ENCODE measurements around the gene IQGAP3. TPM values are rescaled to one million over a fixed set of nuclear protein-coding genes. Genes with fewer than 3 reads are reported as not detected.
A peak's percentile ranks its signal among the peaks of the same experiment; 100 is the strongest.

Gene IQGAP3
- polyA plus RNA-seq, 6 donors from 2014 or later = not detected

GRCh38 chr1:156601892-156602291 lies 29.5 kb upstream of the IQGAP3 start:
- DNase-seq (no peak), ATAC-seq (ENCODE audit: low read depth in 2 of 2) (peak; percentile 26 to 48)
- H3K4me1 Mint-ChIP-seq = peaks cover 29 to 52% (median 29%) of the 10 kb centered on the region in 3 donors
- H3K27ac Mint-ChIP-seq = peak overlapping the region; percentile 74 to 98 (median 96)
- peak overlapping the region; percentile 84 to 100 (median 96) for H3K4me3 Mint-ChIP-seq
- peaks cover 7 to 12% of the 10 kb centered on the region in 2 donors for H3K36me3 Mint-ChIP-seq
- no peaks in the 10 kb centered on the region for H3K9me3 Mint-ChIP-seq
- no peaks in the 10 kb centered on the region for H3K27me3 Mint-ChIP-seq

DNA sequence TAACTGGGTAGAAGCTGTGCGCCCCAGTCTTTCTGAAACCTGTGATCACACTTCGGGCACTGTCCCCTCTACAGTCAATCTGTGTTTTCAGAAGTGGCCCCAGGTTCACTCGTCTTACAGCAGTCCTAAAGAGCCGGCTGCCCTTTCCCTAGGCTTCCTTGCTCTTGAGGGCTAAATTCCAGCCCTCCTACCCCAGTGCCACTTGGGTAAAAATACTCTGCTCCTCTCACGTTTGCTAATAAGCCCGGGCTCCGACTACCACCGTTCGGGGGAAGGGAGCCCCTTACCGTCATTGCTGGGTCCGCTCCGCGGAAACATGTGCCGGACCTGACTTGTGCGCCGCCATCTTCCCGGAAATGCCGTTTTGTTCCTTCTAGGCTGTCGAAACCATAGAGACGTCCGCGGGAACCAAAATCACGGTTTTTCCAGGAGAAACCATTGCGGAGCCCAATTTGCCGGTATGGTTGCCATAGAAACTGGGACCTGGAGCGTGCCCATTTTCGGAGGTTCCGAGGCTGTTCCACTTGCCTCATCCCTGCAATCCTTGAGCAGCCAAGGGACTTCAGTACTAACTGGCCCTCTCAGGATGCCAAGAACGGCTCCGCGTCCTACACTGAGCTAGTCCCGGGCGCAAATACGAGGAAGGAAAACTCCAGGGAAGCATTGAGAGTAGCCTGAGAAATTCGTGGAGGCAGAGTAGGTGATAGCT lies 28.9 kb upstream of the IQGAP3 start, which contains the start of gene GPATCH4:
Gene GPATCH4 (minus strand): TSS at position 358 of the 709 bp plus-strand sequence.
- Mint-ChIP-seq H3K36me3 (peaks cover 11 to 14% of the 10 kb centered on the region in 2 donors), H3K4me3 (peak within 1 kb of the TSS; percentile 84 to 100 (median 96)), H3K4me1 (peaks cover 26 to 48% (median 29%) of the 10 kb centered on the region in 3 donors), H3K27me3 (no peaks in the 10 kb centered on the region), H3K9me3 (no peaks in the 10 kb centered on the region), H3K27ac (peak within 1 kb of the TSS; percentile 94 to 99 (median 98))
- peak; percentile 70 for DNase-seq
- ATAC-seq (ENCODE audit: low read depth in 2 of 2) = peak; percentile 72 to 78

- no peaks in the 10 kb centered on the region for H3K27me3 Mint-ChIP-seq
- H3K4me1 Mint-ChIP-seq = peaks cover 26 to 46% (median 29%) of the 10 kb centered on the region in 3 donors
- H3K4me3 Mint-ChIP-seq = peak overlapping the region; percentile 84 to 100 (median 96)
- no peaks in the 10 kb centered on the region for H3K9me3 Mint-ChIP-seq
- ATAC-seq (ENCODE audit: low read depth in 2 of 2) = no peak
- peaks cover 13 to 14% of the 10 kb centered on the region in 2 donors for H3K36me3 Mint-ChIP-seq
- no peak for DNase-seq
- H3K27ac Mint-ChIP-seq = peak overlapping the region; percentile 85 to 99 (median 96)
These were observed 28.4 kb upstream of the IQGAP3 start for GRCh38 chr1:156600733-156601121.

DNA sequence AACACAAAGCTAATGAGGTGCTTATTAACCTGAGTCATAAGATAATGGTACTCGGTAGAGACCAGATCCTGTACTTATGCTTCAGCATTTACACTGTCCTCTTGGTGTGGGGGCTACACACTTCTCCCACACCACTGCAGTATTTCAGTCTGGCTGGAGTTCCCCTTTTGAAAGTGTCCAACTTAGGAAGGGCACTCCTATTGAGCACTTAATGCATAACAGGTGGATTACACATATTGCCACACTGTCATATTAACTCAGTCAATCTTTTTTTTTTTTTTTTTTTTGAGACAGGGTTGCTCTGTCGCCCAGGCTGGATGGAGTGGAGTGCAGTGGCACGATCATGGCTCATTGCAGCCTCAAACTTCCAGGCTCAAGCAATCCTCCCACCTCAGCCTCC lies 27.4 kb upstream of the IQGAP3 start:
- DNase-seq (peak; percentile 45), ATAC-seq (ENCODE audit: low read depth in 2 of 2) (peak; percentile 73 to 78)
- no peaks in the 10 kb centered on the region for H3K27me3 Mint-ChIP-seq
- no peaks in the 10 kb centered on the region for H3K9me3 Mint-ChIP-seq
- H3K27ac Mint-ChIP-seq = peak overlapping the region in 4 of 6 donors; percentile 38 to 98 (median 66)
- H3K36me3 Mint-ChIP-seq = peaks cover 14 to 22% of the 10 kb centered on the region in 2 donors
- H3K4me3 Mint-ChIP-seq = peak overlapping the region in 7 of 8 donors; percentile 84 to 100 (median 96)
- H3K4me1 Mint-ChIP-seq = peaks cover 29 to 42% (median 34%) of the 10 kb centered on the region in 3 donors

DNA sequence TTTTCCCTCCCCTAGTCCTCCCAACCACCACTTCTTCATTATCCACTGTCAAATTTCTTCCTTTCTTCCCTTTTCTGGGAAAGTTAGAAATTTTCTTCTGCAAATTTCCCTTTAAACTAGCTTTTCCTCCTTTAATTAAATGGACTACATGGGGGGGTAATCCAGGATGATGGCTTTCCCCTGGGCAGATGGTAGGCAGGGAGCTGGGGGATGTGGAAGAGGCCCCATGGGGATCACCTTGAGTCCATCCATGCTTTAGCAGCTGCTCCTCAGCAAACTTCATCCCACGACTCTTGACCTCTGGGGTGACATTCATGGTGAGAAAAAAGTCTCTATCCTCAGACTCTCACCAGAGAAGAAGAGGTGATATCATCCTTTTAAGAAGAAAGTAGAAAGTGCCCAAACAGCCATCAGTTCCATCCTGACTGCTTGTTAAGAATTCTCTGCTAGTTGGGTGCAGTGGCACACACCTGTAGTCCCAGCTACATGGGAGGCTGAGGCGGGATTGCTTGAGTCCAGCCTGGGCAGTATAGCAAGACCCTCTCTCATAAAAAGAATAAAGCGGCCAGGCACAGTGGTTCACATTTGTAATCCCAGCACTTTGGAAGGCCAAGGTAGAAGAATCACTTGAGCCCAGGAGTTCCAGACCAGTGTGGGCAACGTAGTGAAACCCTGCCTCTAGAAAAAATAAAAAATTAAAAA lies 26.5 kb upstream of the IQGAP3 start:
- no peak for DNase-seq
- peak overlapping the region in 4 of 6 donors; percentile 22 to 86 (median 62) for H3K27ac Mint-ChIP-seq
- no peaks in the 10 kb centered on the region for H3K27me3 Mint-ChIP-seq
- H3K4me1 Mint-ChIP-seq = peaks cover 29 to 42% (median 34%) of the 10 kb centered on the region in 3 donors
- no peak for ATAC-seq (ENCODE audit: low read depth in 2 of 2)
- H3K9me3 Mint-ChIP-seq = no peaks in the 10 kb centered on the region
- peak overlapping the region in 1 of 8 donors; percentile 84 for H3K4me3 Mint-ChIP-seq
- peaks cover 14 to 24% of the 10 kb centered on the region in 2 donors for H3K36me3 Mint-ChIP-seq

DNA sequence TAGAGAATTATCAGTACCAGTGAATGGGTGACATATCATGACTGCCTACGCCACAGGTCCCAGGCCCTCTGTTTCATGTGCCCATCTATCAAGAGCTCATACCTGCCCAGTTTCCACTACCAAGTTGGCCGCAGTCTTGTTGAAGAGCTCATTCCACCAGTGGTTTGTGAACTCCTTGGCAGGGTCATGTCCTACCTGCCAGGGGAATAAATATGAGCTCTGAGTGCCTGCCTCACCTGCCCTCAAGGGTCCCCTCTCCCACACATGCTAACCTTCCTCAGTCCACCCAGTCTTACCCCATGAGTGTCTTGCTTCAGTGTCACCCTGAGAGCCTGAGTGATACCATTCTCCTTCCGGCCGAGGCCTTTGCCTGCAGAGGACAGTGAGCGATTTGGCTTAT lies 25.8 kb upstream of the IQGAP3 start:
- ATAC-seq (ENCODE audit: low read depth in 2 of 2) = no peak
- Mint-ChIP-seq H3K4me1 (peaks cover 29 to 45% (median 34%) of the 10 kb centered on the region in 3 donors), H3K27me3 (no peaks in the 10 kb centered on the region), H3K9me3 (no peaks in the 10 kb centered on the region), H3K27ac (peak overlapping the region in 3 of 6 donors; percentile 15 to 86 (median 55)), H3K4me3 (peak overlapping the region in 3 of 8 donors; percentile 25 to 68 (median 31)), H3K36me3 (peaks cover 14 to 24% of the 10 kb centered on the region in 2 donors)
- no peak for DNase-seq

DNA sequence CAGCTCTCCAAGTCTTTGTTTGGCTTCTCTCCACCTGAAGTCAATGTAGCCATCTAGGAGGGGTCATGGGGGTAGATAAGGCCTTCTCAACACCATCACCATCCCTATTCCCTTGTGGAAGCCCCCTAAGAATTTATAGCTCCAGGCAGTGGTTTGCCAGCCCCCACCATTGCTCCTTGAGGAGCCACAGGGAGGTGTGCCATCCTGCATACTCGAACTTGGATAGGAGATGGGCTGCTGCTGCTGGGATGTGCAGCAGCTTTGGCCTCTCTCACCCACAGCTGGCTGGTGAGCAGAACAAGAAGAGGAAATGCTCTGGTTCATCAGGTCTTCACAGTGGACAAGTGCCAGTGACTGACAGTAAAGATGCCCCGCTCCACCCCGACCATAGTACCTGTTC lies 24.1 kb upstream of the IQGAP3 start:
- H3K27me3 Mint-ChIP-seq = no peaks in the 10 kb centered on the region
- peak overlapping the region in 3 of 6 donors; percentile 40 to 87 (median 63) for H3K27ac Mint-ChIP-seq
- H3K4me3 Mint-ChIP-seq = peak overlapping the region in 2 of 8 donors; percentile 41 to 67
- H3K4me1 Mint-ChIP-seq = peaks cover 27 to 45% (median 34%) of the 10 kb centered on the region in 3 donors
- DNase-seq = no peak
- H3K36me3 Mint-ChIP-seq = peaks cover 14 to 24% of the 10 kb centered on the region in 2 donors
- H3K9me3 Mint-ChIP-seq = no peaks in the 10 kb centered on the region
- ATAC-seq (ENCODE audit: low read depth in 2 of 2) = no peak

DNA sequence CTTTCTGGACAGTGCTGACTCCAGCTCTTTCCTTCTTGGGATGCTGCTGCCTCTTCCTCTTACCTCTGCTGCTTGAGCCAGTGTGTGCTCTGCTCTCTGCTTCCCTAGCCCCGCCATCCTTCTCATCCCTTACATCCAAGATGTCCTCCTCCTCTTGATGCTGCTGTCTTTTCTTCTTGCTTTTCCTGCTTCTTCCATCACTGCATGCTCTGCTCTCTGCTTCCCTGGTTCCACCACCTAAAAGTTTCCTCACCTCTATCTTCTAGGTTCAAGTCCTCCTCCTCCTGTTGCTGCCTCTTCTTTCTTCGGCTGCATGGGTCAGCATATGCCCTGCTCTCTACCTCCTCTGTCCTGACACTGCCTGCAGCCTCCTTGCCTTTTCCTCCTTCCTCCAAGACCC lies 22.7 kb upstream of the IQGAP3 start:
- DNase-seq = no peak
- no peaks in the 10 kb centered on the region for H3K9me3 Mint-ChIP-seq
- H3K27me3 Mint-ChIP-seq = no peaks in the 10 kb centered on the region
- peaks cover 14 to 24% of the 10 kb centered on the region in 2 donors for H3K36me3 Mint-ChIP-seq
- H3K4me3 Mint-ChIP-seq = peak overlapping the region in 4 of 8 donors; percentile 20 to 64 (median 32)
- peaks cover 19 to 37% (median 27%) of the 10 kb centered on the region in 3 donors for H3K4me1 Mint-ChIP-seq
- no peak for ATAC-seq (ENCODE audit: low read depth in 2 of 2)
- H3K27ac Mint-ChIP-seq = peak overlapping the region in 3 of 6 donors; percentile 3 to 92 (median 30)

DNA sequence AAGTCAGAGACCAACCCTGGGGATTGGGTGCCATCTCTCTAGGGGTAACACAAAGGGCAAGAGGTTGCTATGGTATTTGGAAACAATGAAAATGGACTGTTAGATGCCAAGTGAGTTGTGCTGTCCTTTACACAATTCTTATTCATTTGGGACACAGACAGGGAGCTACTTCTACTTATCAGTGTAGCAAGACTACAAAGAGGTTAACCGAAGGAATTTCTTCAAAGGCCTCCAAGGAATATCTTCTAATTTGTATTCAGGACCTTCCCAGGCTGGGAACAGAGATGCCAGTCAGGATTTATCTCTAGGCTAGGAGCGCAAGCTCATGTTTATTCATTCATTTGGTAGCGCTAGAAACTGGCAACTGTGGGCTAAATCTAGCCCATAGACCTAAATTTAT lies 21.8 kb upstream of the IQGAP3 start:
- H3K27me3 Mint-ChIP-seq = no peaks in the 10 kb centered on the region
- peaks cover 19 to 29% (median 27%) of the 10 kb centered on the region in 3 donors for H3K4me1 Mint-ChIP-seq
- H3K36me3 Mint-ChIP-seq = peaks cover 14 to 24% of the 10 kb centered on the region in 2 donors
- H3K9me3 Mint-ChIP-seq = no peaks in the 10 kb centered on the region
- peak overlapping the region in 1 of 8 donors; percentile 69 for H3K4me3 Mint-ChIP-seq
- peak overlapping the region in 1 of 6 donors; percentile 33 for H3K27ac Mint-ChIP-seq
- no peak for DNase-seq
- ATAC-seq (ENCODE audit: low read depth in 2 of 2) = no peak

GRCh38 chr1:156593661-156593989 lies 21.3 kb upstream of the IQGAP3 start:
- Mint-ChIP-seq H3K4me3 (peak overlapping the region in 1 of 8 donors; percentile 90), H3K27ac (peak overlapping the region in 1 of 6 donors; percentile 88), H3K9me3 (no peaks in the 10 kb centered on the region), H3K4me1 (peaks cover 16 to 25% (median 24%) of the 10 kb centered on the region in 3 donors), H3K27me3 (no peaks in the 10 kb centered on the region), H3K36me3 (peaks cover 11 to 24% of the 10 kb centered on the region in 2 donors)
- DNase-seq = no peak
- ATAC-seq (ENCODE audit: low read depth in 2 of 2) = no peak

DNA sequence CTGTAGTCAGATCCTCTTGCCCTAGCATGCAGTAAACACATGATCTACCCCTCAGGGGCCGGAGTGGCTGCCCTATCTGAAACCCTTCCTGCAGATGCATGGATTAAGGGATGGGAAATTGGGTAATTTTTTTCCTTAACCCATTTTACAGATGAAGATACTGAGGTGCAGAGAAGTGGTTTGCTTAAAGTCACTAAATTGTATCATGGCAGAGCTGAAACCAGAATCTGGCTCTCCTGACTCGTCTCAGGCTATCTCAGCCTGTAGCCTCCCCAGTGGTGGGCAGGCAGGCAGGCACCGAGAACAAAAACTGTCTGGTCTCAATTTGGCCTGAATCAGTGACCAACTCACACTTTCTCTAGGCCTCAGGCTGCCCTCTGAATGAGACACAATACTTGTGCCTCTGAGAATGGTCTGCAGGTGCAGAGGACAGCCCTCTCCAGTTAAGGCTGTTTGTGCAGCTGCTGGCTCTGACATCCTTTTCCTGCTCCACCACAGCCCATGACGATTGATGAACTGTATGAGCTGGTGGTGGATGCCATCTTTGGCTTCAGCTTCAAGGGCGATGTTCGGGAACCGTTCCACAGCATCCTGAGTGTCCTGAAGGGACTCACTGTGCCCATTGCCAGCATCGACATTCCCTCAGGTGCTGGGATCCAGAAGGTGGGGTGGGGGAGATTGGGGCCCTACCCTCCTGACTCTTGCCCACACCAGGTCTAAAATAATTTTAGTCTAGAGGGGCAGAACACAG lies 20.7 kb upstream of the IQGAP3 start:
- no peak for ATAC-seq (ENCODE audit: low read depth in 2 of 2)

GRCh38 chr1:156592158-156592909 lies 20.0 kb upstream of the IQGAP3 start:
- Mint-ChIP-seq H3K4me3 (peak overlapping the region; percentile 72 to 94 (median 90)), H3K9me3 (no peaks in the 10 kb centered on the region), H3K27ac (peak overlapping the region in 4 of 6 donors; percentile 44 to 97 (median 80)), H3K36me3 (peaks cover 6 to 22% of the 10 kb centered on the region in 2 donors), H3K4me1 (peaks cover 14 to 24% (median 19%) of the 10 kb centered on the region in 3 donors), H3K27me3 (no peaks in the 10 kb centered on the region)
- no peak for DNase-seq
- ATAC-seq (ENCODE audit: low read depth in 2 of 2) = no peak

More for the DNA sequence above, 20.7 kb upstream of the IQGAP3 start:
- Mint-ChIP-seq H3K27ac (peak overlapping the region in 5 of 6 donors; percentile 44 to 88 (median 77)), H3K36me3 (peaks cover 6 to 24% of the 10 kb centered on the region in 2 donors), H3K4me3 (peak overlapping the region in 7 of 8 donors; percentile 72 to 93 (median 90)), H3K27me3 (no peaks in the 10 kb centered on the region), H3K4me1 (peaks cover 14 to 24% (median 19%) of the 10 kb centered on the region in 3 donors), H3K9me3 (no peaks in the 10 kb centered on the region)
- DNase-seq = no peak
